HL-60 (cell line): ENCODE measurements around the gene MAP2K5.

Experiments used
- CTCF ChIP-seq: IDR thresholded peaks from one replicate; pipeline ENCODE4 v1.5.1; 2011; ENCODE audit warnings: low read length, control low read depth, inconsistent platforms; ENCODE audit not compliant: insufficient read depth
- POLR2AphosphoS5 ChIP-seq: IDR thresholded peaks from 2 replicates; pipeline ENCODE4 v1.6.1; 2012; ENCODE audit warnings: low read depth

- TF ChIP-seq CTCF = no peak
- TF ChIP-seq POLR2AphosphoS5 = no peak
These were observed 298.4 kb downstream of the MAP2K5 start for GRCh38 chr15:67840749-67841512.
